Measurements from ENCODE around the gene SRMS. TPM values are rescaled to one million over a fixed set of nuclear protein-coding genes. Genes with fewer than 3 reads are reported as not detected.

SRMS gene
- total RNA-seq, 2 donors from 2014 or later = not detected

DNA sequence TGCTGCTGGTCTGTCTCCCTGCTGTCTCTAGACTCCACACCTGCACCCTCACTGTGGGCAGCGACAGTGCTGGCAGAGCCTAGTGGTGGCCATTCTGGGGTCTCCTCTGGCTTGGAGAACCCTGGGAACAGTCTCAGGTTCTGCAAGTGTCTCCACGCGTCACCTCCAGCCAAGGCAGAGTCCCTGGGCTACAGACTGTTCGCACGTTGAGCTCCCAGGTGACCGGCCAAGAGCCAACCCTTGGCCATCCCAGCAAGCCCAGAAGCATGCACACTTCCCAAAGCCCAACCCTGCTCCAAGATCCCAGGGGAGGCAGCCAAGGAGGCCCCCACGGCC, 53.5 kb downstream of the SRMS start:
- Mint-ChIP-seq H3K4me1 (ENCODE audit: low read depth in 2 of 2) (no peaks in the 10 kb centered on the region), H3K27me3 (peaks cover 3 to 14% of the 10 kb centered on the region in 2 donors), H3K36me3 (no peaks in the 10 kb centered on the region), H3K27ac (no peak overlapping the region), H3K9me3 (peaks cover 4% of the 10 kb centered on the region), H3K4me3 (no peak overlapping the region)
- DNase-seq (ENCODE audit: low spot score) = no peak
- ATAC-seq = no peak

DNA sequence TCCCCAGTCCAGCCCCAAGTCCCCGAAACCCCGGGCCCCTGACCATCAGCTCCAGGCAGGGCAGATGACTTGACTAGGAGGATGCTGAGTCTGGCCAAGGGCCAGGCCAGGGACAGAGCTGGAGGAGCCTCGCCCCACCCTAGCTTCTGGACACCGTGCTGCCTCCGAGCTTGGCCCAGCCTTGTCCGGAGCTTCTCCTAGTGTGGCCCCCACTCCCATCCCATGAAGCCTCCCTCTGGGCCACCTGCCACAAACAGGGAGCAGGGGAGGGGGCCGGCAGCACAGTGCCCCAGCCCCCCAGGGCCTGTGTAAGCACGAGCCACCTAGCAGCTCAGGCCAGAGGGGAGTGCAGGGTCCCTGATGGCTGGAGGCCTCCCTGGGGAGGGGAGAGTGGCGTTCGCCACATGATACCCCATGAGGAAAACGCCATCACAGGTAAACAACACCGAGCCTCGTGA, 54.0 kb downstream of the SRMS start:
- DNase-seq (ENCODE audit: low spot score) (no peak), ATAC-seq (no peak)
- H3K36me3 Mint-ChIP-seq = no peaks in the 10 kb centered on the region
- no peaks in the 10 kb centered on the region for H3K4me1 Mint-ChIP-seq (ENCODE audit: low read depth in 2 of 2)
- peaks cover 3 to 14% of the 10 kb centered on the region in 2 donors for H3K27me3 Mint-ChIP-seq
- no peak overlapping the region for H3K4me3 Mint-ChIP-seq
- H3K27ac Mint-ChIP-seq = no peak overlapping the region
- peaks cover 4% of the 10 kb centered on the region for H3K9me3 Mint-ChIP-seq

DNA sequence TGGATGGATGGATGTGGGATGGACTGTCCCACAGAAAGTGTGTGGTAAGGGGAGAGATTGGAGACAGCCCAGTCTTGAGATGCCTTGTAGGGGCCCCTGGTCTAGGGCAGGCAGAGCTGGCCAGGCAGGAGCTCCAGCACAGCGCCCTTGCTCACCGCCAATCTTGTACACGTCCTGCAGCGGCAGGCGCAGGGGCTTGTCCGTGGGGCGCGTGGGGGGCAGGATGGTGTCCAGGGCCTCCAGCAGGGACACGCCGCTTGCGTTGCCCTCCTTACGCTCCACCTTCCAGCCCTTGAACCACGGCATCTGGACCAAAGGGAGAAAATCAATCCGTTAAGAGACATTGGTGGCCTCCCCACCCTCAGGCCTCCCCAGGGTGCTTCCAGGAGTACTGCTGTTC, 54.6 kb downstream of the SRMS start:
- Mint-ChIP-seq H3K27ac (no peak overlapping the region), H3K4me3 (no peak overlapping the region), H3K27me3 (peaks cover 3 to 14% of the 10 kb centered on the region in 2 donors), H3K36me3 (no peaks in the 10 kb centered on the region), H3K9me3 (peaks cover 4% of the 10 kb centered on the region), H3K4me1 (ENCODE audit: low read depth in 2 of 2) (no peaks in the 10 kb centered on the region)
- no peak for DNase-seq (ENCODE audit: low spot score)
- ATAC-seq = no peak

- Mint-ChIP-seq H3K36me3 (no peaks in the 10 kb centered on the region), H3K27me3 (peaks cover 4 to 14% of the 10 kb centered on the region in 2 donors), H3K9me3 (peaks cover 4% of the 10 kb centered on the region), H3K27ac (no peak overlapping the region), H3K4me1 (ENCODE audit: low read depth in 2 of 2) (no peaks in the 10 kb centered on the region), H3K4me3 (no peak overlapping the region)
- DNase-seq (ENCODE audit: low spot score) = no peak
- no peak for ATAC-seq
These were observed 55.0 kb downstream of the SRMS start for GRCh38 chr20:63492518-63492917.

GRCh38 chr20:63491635-63492230, 55.8 kb downstream of the SRMS start:
- no peak overlapping the region for H3K4me3 Mint-ChIP-seq
- H3K9me3 Mint-ChIP-seq = peaks cover 4% of the 10 kb centered on the region
- peaks cover 4 to 14% of the 10 kb centered on the region in 2 donors for H3K27me3 Mint-ChIP-seq
- DNase-seq (ENCODE audit: low spot score) (no peak), ATAC-seq (no peak)
- H3K36me3 Mint-ChIP-seq = no peaks in the 10 kb centered on the region
- H3K27ac Mint-ChIP-seq = no peak overlapping the region
- no peaks in the 10 kb centered on the region for H3K4me1 Mint-ChIP-seq (ENCODE audit: low read depth in 2 of 2)

DNA sequence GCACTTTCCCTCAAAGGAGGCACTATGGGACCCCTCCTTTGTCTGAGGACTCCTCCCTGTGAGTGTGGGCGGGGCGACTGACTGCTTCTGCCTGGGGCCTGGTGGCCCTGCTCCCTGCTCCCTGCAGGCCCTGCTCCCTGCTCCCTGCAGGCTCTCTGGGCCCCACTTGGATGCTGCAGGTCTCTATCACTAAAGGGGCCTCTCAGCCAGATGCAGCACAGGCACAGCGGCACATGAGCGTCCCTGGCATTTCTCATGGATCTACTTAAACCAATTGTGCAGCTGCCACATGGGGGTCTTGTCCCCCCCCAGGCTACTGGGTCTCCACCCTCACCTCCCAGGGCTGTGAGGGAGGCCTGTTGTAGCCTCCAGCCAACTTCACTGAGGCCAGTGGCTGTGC, 56.5 kb downstream of the SRMS start:
- no peaks in the 10 kb centered on the region for H3K36me3 Mint-ChIP-seq
- H3K9me3 Mint-ChIP-seq = peaks cover 4% of the 10 kb centered on the region
- peaks cover 5 to 18% of the 10 kb centered on the region in 2 donors for H3K27me3 Mint-ChIP-seq
- H3K4me3 Mint-ChIP-seq = no peak overlapping the region
- ATAC-seq (no peak), DNase-seq (ENCODE audit: low spot score) (no peak)
- no peaks in the 10 kb centered on the region for H3K4me1 Mint-ChIP-seq (ENCODE audit: low read depth in 2 of 2)
- H3K27ac Mint-ChIP-seq = no peak overlapping the region

Other genes with a start within 250 kb of the SRMS start
- not detected for gene CHRNA4, start 186.4 kb downstream of the SRMS start, total RNA-seq
- not detected for gene KCNQ2, start 75.1 kb downstream of the SRMS start, total RNA-seq
- gene EEF1A2, start 48.7 kb downstream of the SRMS start, total RNA-seq = 1 to 10 TPM; 3.1 to 6.1 TPM
- gene PPDPF, start 27.0 kb downstream of the SRMS start, total RNA-seq = 10 to 100 TPM; 66.4 to 96.9 TPM
- gene PTK6, start 10.4 kb downstream of the SRMS start, total RNA-seq = under 1 TPM in 1 of 2 donors, not detected in 1; 0.19 TPM
- under 1 TPM; 0.31 to 0.39 TPM for gene FNDC11, start 6.4 kb upstream of the SRMS start, total RNA-seq
- gene HELZ2, start 26.5 kb upstream of the SRMS start, total RNA-seq = 10 to 100 TPM; 19.6 to 27.6 TPM
- gene GMEB2, start 79.4 kb upstream of the SRMS start, total RNA-seq = 10 to 100 TPM; 14.7 to 15.5 TPM
- 1 to 10 TPM in 1 of 2 donors, under 1 TPM in 1; 0.88 to 3.2 TPM for gene STMN3, start 105.7 kb upstream of the SRMS start, total RNA-seq
- 10 to 100 TPM; 32.3 to 76.9 TPM for gene RTEL1, start 110.6 kb upstream of the SRMS start, total RNA-seq
- gene TNFRSF6B, start 148.9 kb upstream of the SRMS start, total RNA-seq = not detected
- 10 to 100 TPM; 52.4 to 87.0 TPM for gene ARFRP1, start 160.2 kb upstream of the SRMS start, total RNA-seq
- gene ZGPAT, start 160.3 kb upstream of the SRMS start, total RNA-seq = 10 to 100 TPM; 40.8 to 53.0 TPM
- 10 to 100 TPM in 1 of 2 donors, 1 to 10 TPM in 1; 9.3 to 15.7 TPM for gene LIME1, start 188.9 kb upstream of the SRMS start, total RNA-seq
- gene SLC2A4RG, start 192.0 kb upstream of the SRMS start, total RNA-seq = 10 to 100 TPM; 21.0 to 31.1 TPM